GM12878 (cell line): Measurements from ENCODE around the gene C19orf47. TPM values are rescaled to one million over a fixed set of nuclear protein-coding genes. Genes with fewer than 3 reads are reported as not detected.

Source experiments
- ATAC-seq: fragments of 200-7000 bp; cut with Tn5 transposase; 3 replicates; pipeline ENCODE4 v1.9.1; 2020; ENCODE audit warnings: mild to moderate bottlenecking, moderate library complexity
- BruUV-seq: library from RNA; stranded (reverse); fragments of 400-500 nt; replicated peaks from 2 replicates; lab custom pipeline; 2021; lab: Mats Ljungman, UMichigan
- CTCF ChIA-PET: fragments of 300-600 bp; sonication (Branson Sonifier 250); formaldehyde crosslinking; extraction: SDS; loops from one replicate; lab custom pipeline; 2021; ENCODE audit warnings: inconsistent platforms; lab: Yijun Ruan, JAX
- POLR2A ChIA-PET: fragments of 350-600 bp; formaldehyde crosslinking; extraction: SDS; loops from one replicate; lab custom pipeline; 2021; ENCODE audit warnings: inconsistent platforms; lab: Charles Lee
- RAD21 ChIA-PET: fragments of 300-600 bp; sonication (Branson Sonifier 250); formaldehyde crosslinking; loops from one replicate; lab custom pipeline; 2023; ENCODE audit warnings: antibody characterized with exemption; ENCODE audit not compliant: unreplicated experiment; lab: Charles Lee
- SMC1A ChIA-PET: fragments of 300-600 bp; sonication (Branson Sonifier 250); formaldehyde crosslinking; loops from one replicate; lab custom pipeline; 2023; ENCODE audit not compliant: unreplicated experiment, uncharacterized antibody; lab: Charles Lee
- DNase-seq: peaks from one replicate; pipeline ENCODE4 v3.0.0-alpha.2; 2011; ENCODE audit warnings: low read depth, low spot score
- FAIRE-seq: peaks from 3 replicates; lab custom pipeline; 2011; peaks lifted over from hg19 to GRCh38; lab: Jason Lieb, UNC
- H2AFZ ChIP-seq: 2 replicates; pipeline ENCODE4 v1.6.0; 2011; ENCODE audit warnings: low read depth, low read length, control low read depth; ENCODE audit not compliant: control insufficient read depth
- H3K27ac ChIP-seq: 2 replicates; pipeline ENCODE4 v1.5.1; 2011; ENCODE audit warnings: control low read depth; ENCODE audit not compliant: control insufficient read depth, insufficient read depth
- H3K27me3 ChIP-seq, 2 experiments: replicated peaks in 1 of 2; 2 replicates each; pipeline versions ENCODE4 v1.6.0 to v1.6.1; 2011; ENCODE audit warnings: low read length in 1 of 2; ENCODE audit not compliant: control insufficient read depth in 2 of 2, insufficient read depth in 2 of 2
- H3K36me3 ChIP-seq, 2 experiments: 2 replicates each; pipeline ENCODE4 v1.5.1; 2011; ENCODE audit warnings: low read length in 1 of 2; ENCODE audit not compliant: control insufficient read depth in 2 of 2, insufficient read depth in 2 of 2
- H3K4me1 ChIP-seq: 2 replicates; pipeline ENCODE4 v1.6.1; 2011; ENCODE audit warnings: mild to moderate bottlenecking, low read length, moderate library complexity, mixed read lengths; ENCODE audit not compliant: control insufficient read depth, insufficient read depth
- H3K4me2 ChIP-seq: 2 replicates; pipeline ENCODE4 v1.6.0; 2011; ENCODE audit warnings: control low read depth; ENCODE audit not compliant: control insufficient read depth, insufficient read depth
- H3K4me3 ChIP-seq: fragments of 200-600 bp; sonication (generic); 2 replicates; pipeline ENCODE4 v1.5.1; 2016
- H3K79me2 ChIP-seq: 2 replicates; pipeline ENCODE4 v1.6.0; 2011; ENCODE audit warnings: low read length; ENCODE audit not compliant: control insufficient read depth, insufficient read depth
- H3K9ac ChIP-seq: 2 replicates; pipeline ENCODE4 v1.8.0; 2011; ENCODE audit warnings: low read length, control low read depth, mixed read lengths; ENCODE audit not compliant: control insufficient read depth, insufficient read depth
- H3K9me3 ChIP-seq: replicated peaks from 3 replicates; pipeline ENCODE4 v1.5.1; 2011; ENCODE audit warnings: mild to moderate bottlenecking, low read length; ENCODE audit not compliant: control insufficient read depth, insufficient read depth
- H4K20me1 ChIP-seq: 2 replicates; pipeline ENCODE4 v1.6.0; 2011; ENCODE audit not compliant: control insufficient read depth, insufficient read depth
- ETV6 ChIP-seq, 2 experiments: fragments of 450-650 bp in 1 of 2; IDR thresholded peaks in 1 of 2; conservative IDR thresholded peaks in 1 of 2; 2 replicates each; pipeline ENCODE4 v1.6.1; 2014; ENCODE audit warnings: antibody characterized with exemption in 1 of 2, borderline replicate concordance in 1 of 2, low read depth in 1 of 2, mild to moderate bottlenecking in 1 of 2, moderate library complexity in 1 of 2
- KDM1A ChIP-seq: fragments of 200-600 bp; sonication (generic); IDR thresholded peaks from 2 replicates; pipeline ENCODE4 v1.6.1; 2016; ENCODE audit warnings: borderline replicate concordance
- MTA3 ChIP-seq: IDR thresholded peaks from 2 replicates; pipeline ENCODE4 v1.6.1; 2012; ENCODE audit warnings: low read length, inconsistent platforms, borderline replicate concordance
- PML ChIP-seq: IDR thresholded peaks from 2 replicates; pipeline ENCODE4 v1.6.1; 2012; ENCODE audit warnings: low read length, inconsistent platforms
- TARDBP ChIP-seq: IDR thresholded peaks from 2 replicates; pipeline ENCODE4 v1.6.1; 2016; ENCODE audit warnings: borderline replicate concordance
- ZNF207 ChIP-seq: fragments of 450-650 bp; IDR thresholded peaks from 2 replicates; pipeline ENCODE4 v1.6.1; 2014; ENCODE audit warnings: antibody characterized with exemption, mild to moderate bottlenecking, borderline replicate concordance
- WGBS: methylation state at CpG from one replicate; pipeline ENCODE4 v1.1.6; 2016; ENCODE audit warnings: low lambda C conversion rate; ENCODE audit not compliant: insufficient replicate concordance, insufficient coverage; ENCODE audit errors: missing lambda C conversion rate; 5-methylcytosine and 5-hydroxymethylcytosine counted together
- in situ Hi-C: fragments of 300-500 bp; cut with MboI; formaldehyde crosslinking; loops from 9 replicates; pipeline ENCODE4 v1.14.3; 2018; ENCODE audit warnings: mixed read lengths
- intact Hi-C: fragments of 100-400 bp; cut with micrococcal nuclease; formaldehyde crosslinking; loops from one replicate; pipeline ENCODE4 v1.14.2; 2022; ENCODE audit not compliant: unreplicated experiment
- polyA plus RNA-seq, 11 experiments: library from polyadenylated mRNA; depleted of rRNA in 4 of 11; unstranded in 6 of 11; stranded (reverse) in 5 of 11; fragments of >200 nt; fragmentation: Nextera tagmentation in 4 of 11; fragmentation: Illumina TruSeq in 1 of 11; extraction: Ambion mirVana in 4 of 11; extraction: Trizol in 1 of 11; gene quantifications; 1 replicate in 1 of 11; 2 replicates in 10 of 11; pipeline versions ENCODE4 v1.2.1 to v1.2.3, GENCODE V29; 2011 to 2016; ENCODE audit warnings: inconsistent platforms in 2 of 11, missing spikeins in 2 of 11, low read depth in 1 of 11
- total RNA-seq, 4 experiments: library from RNA; depleted of rRNA in 3 of 4; stranded (reverse); fragments of >200 nt in 3 of 4; fragmentation: Illumina TruSeq in 1 of 4; extraction: Trizol in 1 of 4; gene quantifications; 2 replicates each; pipeline versions ENCODE4 v1.2.1 to v1.2.3, GENCODE V29; 2013 to 2021
- TF ChIP-seq, protein P1 (sequence below): fragments of 450-650 bp; formaldehyde crosslinking; IDR thresholded peaks from 2 replicates; pipeline ENCODE4 v1.5.0; 2022; ENCODE audit warnings: mild to moderate bottlenecking, missing genetic modification characterization
- TF ChIP-seq, protein P2 (sequence below): fragments of 450-650 bp; conservative IDR thresholded peaks from 2 replicates; pipeline ENCODE4 v1.6.1; 2017; ENCODE audit warnings: mild to moderate bottlenecking, moderate library complexity

C19orf47 gene
- total and polyA plus RNA-seq, 10 of the 15 experiments (the other 5 are each of a cell fraction or from before 2014, with no cell fraction given) = 0.11 to 29.1 (median 20.2) TPM

DNA sequence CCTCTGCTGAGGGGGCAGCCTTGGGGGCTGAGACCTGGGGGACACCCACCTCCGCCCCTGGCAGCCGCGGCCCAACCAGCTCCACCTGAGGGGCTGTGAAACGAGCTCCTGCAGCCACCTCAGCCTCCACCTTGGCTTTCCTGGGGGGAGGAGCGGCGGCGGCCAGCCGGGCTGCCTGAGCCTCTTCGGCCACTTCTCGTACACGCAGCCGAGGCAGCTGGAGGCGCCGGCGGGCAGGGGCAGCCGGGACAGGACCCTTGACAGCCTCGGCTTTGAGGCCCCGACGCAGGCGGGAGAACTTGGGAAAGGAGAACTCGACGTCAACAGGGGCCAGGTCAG lies 49.3 kb upstream of the C19orf47 start:
- FAIRE-seq (no peak), DNase-seq (no peak), ATAC-seq (no peak)
- Histone ChIP-seq H3K79me2 (no peaks in the 10 kb centered on the region), H2AFZ (no peak overlapping the region), H3K4me3 (no peak overlapping the region), H3K9me3 (no peaks in the 10 kb centered on the region), H3K36me3 (no peaks in the 10 kb centered on the region), H3K9ac (no peak overlapping the region), H4K20me1 (no peaks in the 10 kb centered on the region), H3K27me3 (no peaks in the 10 kb centered on the region), H3K4me2 (no peak overlapping the region), H3K4me1 (peaks cover 5% of the 10 kb centered on the region), H3K27ac (no peak overlapping the region)
- ChIA-PET POLR2A (no interaction called here), SMC1A (no interaction called here), CTCF (interaction anchor here (1.1 kb wide), 1 partner anchor 23 kb away, joined by 4 read pairs; no protein-coding TSS in a partner anchor), RAD21 (no interaction called here)
- in situ Hi-C loops (no loop called here), intact Hi-C loops (no loop called here)
- WGBS = 67% methylated on average over 22 of the region's 22 CpGs
- TF ChIP-seq MTA3 (no peak), KDM1A (no peak), ETV6 (conservative IDR thresholded peaks at IDR 0.05 in 1 of 2, IDR thresholded peaks at IDR 0.05 in 1 of 2; ENCODE audit: borderline replicate concordance in 1 of 2, low read depth in 1 of 2) (no peak), TARDBP (no peak), PML (no peak), ZNF207 (no peak)
- TF ChIP-seq, protein P1, sequence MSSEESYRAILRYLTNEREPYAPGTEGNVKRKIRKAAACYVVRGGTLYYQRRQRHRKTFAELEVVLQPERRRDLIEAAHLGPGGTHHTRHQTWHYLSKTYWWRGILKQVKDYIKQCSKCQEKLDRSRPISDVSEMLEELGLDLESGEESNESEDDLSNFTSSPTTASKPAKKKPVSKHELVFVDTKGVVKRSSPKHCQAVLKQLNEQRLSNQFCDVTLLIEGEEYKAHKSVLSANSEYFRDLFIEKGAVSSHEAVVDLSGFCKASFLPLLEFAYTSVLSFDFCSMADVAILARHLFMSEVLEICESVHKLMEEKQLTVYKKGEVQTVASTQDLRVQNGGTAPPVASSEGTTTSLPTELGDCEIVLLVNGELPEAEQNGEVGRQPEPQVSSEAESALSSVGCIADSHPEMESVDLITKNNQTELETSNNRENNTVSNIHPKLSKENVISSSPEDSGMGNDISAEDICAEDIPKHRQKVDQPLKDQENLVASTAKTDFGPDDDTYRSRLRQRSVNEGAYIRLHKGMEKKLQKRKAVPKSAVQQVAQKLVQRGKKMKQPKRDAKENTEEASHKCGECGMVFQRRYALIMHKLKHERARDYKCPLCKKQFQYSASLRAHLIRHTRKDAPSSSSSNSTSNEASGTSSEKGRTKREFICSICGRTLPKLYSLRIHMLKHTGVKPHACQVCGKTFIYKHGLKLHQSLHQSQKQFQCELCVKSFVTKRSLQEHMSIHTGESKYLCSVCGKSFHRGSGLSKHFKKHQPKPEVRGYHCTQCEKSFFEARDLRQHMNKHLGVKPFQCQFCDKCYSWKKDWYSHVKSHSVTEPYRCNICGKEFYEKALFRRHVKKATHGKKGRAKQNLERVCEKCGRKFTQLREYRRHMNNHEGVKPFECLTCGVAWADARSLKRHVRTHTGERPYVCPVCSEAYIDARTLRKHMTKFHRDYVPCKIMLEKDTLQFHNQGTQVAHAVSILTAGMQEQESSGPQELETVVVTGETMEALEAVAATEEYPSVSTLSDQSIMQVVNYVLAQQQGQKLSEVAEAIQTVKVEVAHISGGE (CRISPR knock-in tag) = no peak
- TF ChIP-seq, protein P2, sequence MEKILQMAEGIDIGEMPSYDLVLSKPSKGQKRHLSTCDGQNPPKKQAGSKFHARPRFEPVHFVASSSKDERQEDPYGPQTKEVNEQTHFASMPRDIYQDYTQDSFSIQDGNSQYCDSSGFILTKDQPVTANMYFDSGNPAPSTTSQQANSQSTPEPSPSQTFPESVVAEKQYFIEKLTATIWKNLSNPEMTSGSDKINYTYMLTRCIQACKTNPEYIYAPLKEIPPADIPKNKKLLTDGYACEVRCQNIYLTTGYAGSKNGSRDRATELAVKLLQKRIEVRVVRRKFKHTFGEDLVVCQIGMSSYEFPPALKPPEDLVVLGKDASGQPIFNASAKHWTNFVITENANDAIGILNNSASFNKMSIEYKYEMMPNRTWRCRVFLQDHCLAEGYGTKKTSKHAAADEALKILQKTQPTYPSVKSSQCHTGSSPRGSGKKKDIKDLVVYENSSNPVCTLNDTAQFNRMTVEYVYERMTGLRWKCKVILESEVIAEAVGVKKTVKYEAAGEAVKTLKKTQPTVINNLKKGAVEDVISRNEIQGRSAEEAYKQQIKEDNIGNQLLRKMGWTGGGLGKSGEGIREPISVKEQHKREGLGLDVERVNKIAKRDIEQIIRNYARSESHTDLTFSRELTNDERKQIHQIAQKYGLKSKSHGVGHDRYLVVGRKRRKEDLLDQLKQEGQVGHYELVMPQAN = no peak
- no TSS peak for BruUV-seq
